H1 (cell line): ENCODE data around the gene TXN2. TPM values are rescaled to one million over a fixed set of nuclear protein-coding genes. Genes with fewer than 3 reads are reported as not detected.

ENCODE experiments used
- CTCF ChIA-PET: fragments of 300-600 bp; sonication (Branson Sonifier 250); formaldehyde crosslinking; loops from one replicate; lab custom pipeline; 2021; ENCODE audit not compliant: partially characterized antibody; lab: Charles Lee
- POLR2A ChIA-PET: fragments of 300-600 bp; sonication (Branson Sonifier 250); formaldehyde crosslinking; loops from one replicate; lab custom pipeline; 2021; ENCODE audit warnings: inconsistent platforms; ENCODE audit not compliant: partially characterized antibody; lab: Charles Lee
- DNase-seq, 2 experiments: peaks; one replicate each; pipeline versions ENCODE4 v3.0.0 to v3.0.0-alpha.2; 2010 to 2022; ENCODE audit warnings: low spot score in 2 of 2, low read depth in 1 of 2, mixed read lengths in 1 of 2
- FAIRE-seq: peaks from 2 replicates; lab custom pipeline; 2011; peaks lifted over from hg19 to GRCh38; lab: Jason Lieb, UNC
- H2AFZ ChIP-seq: 2 replicates; pipeline ENCODE4 v1.8.1; 2012; ENCODE audit warnings: low read length, inconsistent platforms
- H2AK5ac ChIP-seq: 2 replicates; pipeline ENCODE4 v1.6.1; 2013; ENCODE audit warnings: low read depth, low read length
- H2BK120ac ChIP-seq: replicated peaks from 2 replicates; pipeline ENCODE3; 2013; ENCODE audit warnings: low read depth, low read length, inconsistent platforms
- H2BK12ac ChIP-seq: 2 replicates; pipeline ENCODE4 v1.6.1; 2013; ENCODE audit warnings: low read depth, low read length
- H2BK15ac ChIP-seq: 2 replicates; pipeline ENCODE4 v1.6.1; 2013; ENCODE audit warnings: low read length
- H2BK20ac ChIP-seq: 2 replicates; pipeline ENCODE4 v1.6.1; 2013; ENCODE audit warnings: low read length
- H2BK5ac ChIP-seq: 2 replicates; pipeline ENCODE4 v1.6.1; 2013; ENCODE audit warnings: low read depth, low read length
- H3K14ac ChIP-seq: 2 replicates; pipeline ENCODE4 v1.6.1; 2013; ENCODE audit warnings: inconsistent platforms; ENCODE audit not compliant: insufficient read length
- H3K18ac ChIP-seq: 2 replicates; pipeline ENCODE4 v1.6.1; 2013; ENCODE audit warnings: low read length; ENCODE audit errors: extremely low read depth
- H3K23ac ChIP-seq: 2 replicates; pipeline ENCODE4 v1.6.1; 2013; ENCODE audit warnings: inconsistent platforms; ENCODE audit not compliant: insufficient read length
- H3K23me2 ChIP-seq: 2 replicates; pipeline ENCODE4 v1.6.1; 2013; ENCODE audit warnings: low read depth, low read length
- H3K27ac ChIP-seq: 2 replicates; pipeline ENCODE4 v1.6.1; 2011; ENCODE audit warnings: low read depth, low read length, inconsistent platforms
- H3K27me3 ChIP-seq, 4 experiments: replicated peaks in 1 of 4; 1 replicate in 1 of 4; 2 replicates in 3 of 4; pipeline versions ENCODE4 v1.6.1 to v1.8.1; 2011 to 2013; ENCODE audit warnings: low read length in 3 of 4, mild to moderate bottlenecking in 3 of 4, inconsistent platforms in 2 of 4, mixed read lengths in 2 of 4, moderate library complexity in 1 of 4; ENCODE audit not compliant: control insufficient read depth in 3 of 4, insufficient read depth in 3 of 4; ENCODE audit errors: extremely low read depth in 1 of 4
- H3K36me3 ChIP-seq, 4 experiments: 2 replicates each; pipeline versions ENCODE4 v1.6.1 to v1.8.1; 2011 to 2013; ENCODE audit warnings: mild to moderate bottlenecking in 4 of 4, low read length in 3 of 4, moderate library complexity in 2 of 4, control low read depth in 1 of 4, inconsistent platforms in 1 of 4; ENCODE audit not compliant: insufficient read depth in 4 of 4, control insufficient read depth in 2 of 4
- H3K4ac ChIP-seq: replicated peaks from 2 replicates; pipeline ENCODE3; 2013; ENCODE audit warnings: low read length, low read depth, mixed read lengths, inconsistent platforms; ENCODE audit not compliant: insufficient read length
- H3K4me1 ChIP-seq, 4 experiments: replicated peaks in 1 of 4; 1 replicate in 1 of 4; 2 replicates in 3 of 4; pipeline versions ENCODE4 v1.6.1 to v1.8.1; 2011 to 2013; ENCODE audit warnings: low read length in 3 of 4, inconsistent platforms in 2 of 4, mixed read lengths in 1 of 4; ENCODE audit not compliant: insufficient read depth in 4 of 4, control insufficient read depth in 3 of 4
- H3K4me2 ChIP-seq, 2 experiments: 2 replicates each; pipeline versions ENCODE4 v1.6.1 to v1.8.1; 2011 to 2013; ENCODE audit warnings: low read depth in 2 of 2, low read length in 2 of 2, control low read depth in 1 of 2, inconsistent platforms in 1 of 2, mild to moderate bottlenecking in 1 of 2; ENCODE audit not compliant: insufficient read depth in 1 of 2
- H3K4me3 ChIP-seq, 4 experiments: fragments of 200-600, 300-600 bp in 1 of 4; sonication (generic), shearing (Covaris generic), sonication (Bioruptor Twin) in 1 of 4; 2 replicates each; pipeline versions ENCODE4 v1.5.1 to v1.8.1; 2011 to 2016; ENCODE audit warnings: low read length in 4 of 4, low read depth in 3 of 4, control low read depth in 2 of 4, inconsistent platforms in 2 of 4, mild to moderate bottlenecking in 2 of 4, mixed read lengths in 1 of 4, moderate library complexity in 1 of 4; ENCODE audit not compliant: insufficient read depth in 2 of 4; ENCODE audit errors: extremely low read depth in 1 of 4
- H3K56ac ChIP-seq: replicated peaks from 2 replicates; pipeline ENCODE3; 2013; ENCODE audit warnings: low read depth, mild to moderate bottlenecking, mixed read lengths, low read length, inconsistent platforms; ENCODE audit not compliant: insufficient read length
- H3K79me1 ChIP-seq: 2 replicates; pipeline ENCODE4 v1.6.1; 2013; ENCODE audit warnings: low read depth, low read length, control low read depth
- H3K79me2 ChIP-seq, 2 experiments: 2 replicates each; pipeline versions ENCODE4 v1.6.1 to v1.8.1; 2012 to 2013; ENCODE audit warnings: low read length in 2 of 2, mild to moderate bottlenecking in 2 of 2, inconsistent platforms in 1 of 2; ENCODE audit not compliant: insufficient read depth in 2 of 2, control insufficient read depth in 1 of 2
- H3K9ac ChIP-seq, 4 experiments: replicated peaks in 1 of 4; 1 replicate in 1 of 4; 2 replicates in 3 of 4; pipeline versions ENCODE4 v1.6.1 to v1.8.1; 2011 to 2013; ENCODE audit warnings: low read depth in 3 of 4, low read length in 3 of 4, control low read depth in 2 of 4, mild to moderate bottlenecking in 2 of 4, moderate library complexity in 2 of 4, inconsistent platforms in 1 of 4; ENCODE audit errors: extremely low read depth in 1 of 4
- H3K9me3 ChIP-seq, 2 experiments: 2 replicates each; pipeline versions ENCODE4 v1.6.1 to v1.8.1; 2012 to 2013; ENCODE audit warnings: mild to moderate bottlenecking in 2 of 2, moderate library complexity in 2 of 2, control low read depth in 1 of 2, inconsistent platforms in 1 of 2, low read depth in 1 of 2, low read length in 1 of 2, mixed read lengths in 1 of 2; ENCODE audit not compliant: insufficient read depth in 2 of 2
- H4K20me1 ChIP-seq, 2 experiments: replicated peaks in 1 of 2; 2 replicates each; pipeline versions ENCODE3 to v1.8.1; 2011 to 2013; ENCODE audit warnings: inconsistent platforms in 2 of 2, low read length in 2 of 2, mild to moderate bottlenecking in 1 of 2; ENCODE audit not compliant: insufficient read depth in 2 of 2, control insufficient read depth in 1 of 2
- H4K5ac ChIP-seq: 2 replicates; pipeline ENCODE4 v1.6.1; 2013; ENCODE audit warnings: low read length, low read depth, mixed read lengths, inconsistent platforms; ENCODE audit not compliant: insufficient read length
- H4K8ac ChIP-seq: 2 replicates; pipeline ENCODE4 v1.8.0; 2013; ENCODE audit warnings: mild to moderate bottlenecking, moderate library complexity, low read length, inconsistent platforms; ENCODE audit not compliant: insufficient read depth; ENCODE audit errors: extremely low read depth
- H4K91ac ChIP-seq: replicated peaks from 2 replicates; pipeline ENCODE3; 2013; ENCODE audit warnings: low read length, mixed read lengths, inconsistent platforms; ENCODE audit not compliant: insufficient read length
- POU5F1 ChIP-seq: IDR thresholded peaks from 2 replicates; pipeline ENCODE4 v1.6.1; 2011; ENCODE audit warnings: low read depth, mild to moderate bottlenecking, low read length, moderate library complexity
- SIRT6 ChIP-seq: IDR thresholded peaks from one replicate; pipeline ENCODE4 v1.7.1; 2012; ENCODE audit warnings: low read length, inconsistent platforms
- WGBS, 2 experiments: shearing (Covaris generic) in 1 of 2; methylation state at CpG; one replicate each; pipeline versions ENCODE4 v1.1.6 to v1.1.7; 2013 to 2015; ENCODE audit warnings: low lambda C conversion rate in 2 of 2, mixed read lengths in 2 of 2, inconsistent platforms in 1 of 2, low coverage in 1 of 2, missing lambda C conversion rate in 1 of 2; ENCODE audit not compliant: insufficient replicate concordance in 2 of 2, insufficient coverage in 1 of 2, insufficient read length in 1 of 2; ENCODE audit errors: extremely low coverage in 1 of 2, missing lambda C conversion rate in 1 of 2; 5-methylcytosine and 5-hydroxymethylcytosine counted together
- polyA plus RNA-seq, 7 experiments: library from polyadenylated mRNA; depleted of rRNA in 3 of 7; stranded (reverse) in 5 of 7; unstranded in 2 of 7; fragments of >200 nt in 5 of 7; fragments of 200-250 nt in 2 of 7; gene quantifications; 1 replicate in 5 of 7; 2 replicates in 1 of 7; 4 replicates in 1 of 7; pipeline versions ENCODE4 v1.2.1 to v1.2.3, GENCODE V29; 2011 to 2013; ENCODE audit warnings: missing spikeins in 2 of 7, mixed read lengths in 2 of 7
- total RNA-seq: library from RNA; stranded (reverse); fragmentation: NEBNext Ultra II Directional; extraction: Animal tissue kit (Norgen Biotek cat#: 25700); gene quantifications from 2 replicates; pipeline ENCODE4 v1.2.1, GENCODE V29; 2021

The TXN2 gene
- total and polyA plus RNA-seq, 2 of the 8 experiments (the other 6 are each of a cell fraction or from before 2014, with no cell fraction given) = 47.5 to 116 TPM

- H3K4me1 ChIP-seq = peaks cover 0 to 10% (median 6%) of the 10 kb centered on the region in 4 experiments; a peak in 5 of 7 replicates
- POLR2A ChIA-PET = interaction anchor here (0.6 to 2.8 kb wide), 10 partner anchors 9 to 150 kb away, joined by 3 to 12 read pairs (median 4); no protein-coding TSS in a partner anchor
- no peak overlapping the region for H3K4ac ChIP-seq
- no peak overlapping the region for H2BK120ac ChIP-seq
- no peak overlapping the region for H3K18ac ChIP-seq
- no peak overlapping the region for H4K5ac ChIP-seq
- H3K4me3 ChIP-seq = no peak overlapping the region
- no peak overlapping the region for H2BK12ac ChIP-seq
- no peaks in the 10 kb centered on the region for H3K23me2 ChIP-seq
- 90% methylated on average over 7 of the region's 7 CpGs; no CpG with 5 or more reads in 1 of the 2 experiments for WGBS, 2 experiments
- H3K79me2 ChIP-seq = no peaks in the 10 kb centered on the region
- no peak overlapping the region for H2AK5ac ChIP-seq
- H2AFZ ChIP-seq = no peak overlapping the region
- H2BK5ac ChIP-seq = no peak overlapping the region
- no peak overlapping the region for H3K56ac ChIP-seq
- H3K27ac ChIP-seq = no peak overlapping the region
- no peaks in the 10 kb centered on the region for H3K27me3 ChIP-seq
- no peaks in the 10 kb centered on the region; the same call in 1 of the 2 replicates for H3K79me1 ChIP-seq
- FAIRE-seq (no peak), DNase-seq (no peak)
- H4K91ac ChIP-seq = no peak overlapping the region
- H3K9ac ChIP-seq = no peak overlapping the region
- no peak overlapping the region for H3K23ac ChIP-seq
- no peak overlapping the region for H4K8ac ChIP-seq
- no peak overlapping the region for H3K4me2 ChIP-seq
- no peaks in the 10 kb centered on the region for H3K9me3 ChIP-seq
- H2BK15ac ChIP-seq = no peak overlapping the region
- 0 out of 8 replicates have a peak, but pooled peaks cover 0 to 3% (median 0%) of the 10 kb centered on the region in 4 experiments for H3K36me3 ChIP-seq
- CTCF ChIA-PET = interaction anchor here (0.6 to 6.8 kb wide), 11 partner anchors 11 to 179 kb away, joined by 3 to 78 read pairs (median 4); no protein-coding TSS in a partner anchor
- H4K20me1 ChIP-seq = no peaks in the 10 kb centered on the region
- H2BK20ac ChIP-seq = no peak overlapping the region
- TF ChIP-seq SIRT6 (no peak), POU5F1 (no peak)
- no peak overlapping the region for H3K14ac ChIP-seq
These were observed 15.2 kb downstream of the TXN2 start for GRCh38 chr22:36466258-36466657.
